Colon (tissue), 2 donors: ENCODE measurements around the gene UQCC2.

ENCODE experiments used
- FAIRE-seq: peaks from 2 replicates; lab custom pipeline; 2012; peaks lifted over from hg19 to GRCh38; lab: Jason Lieb, UNC
- donor health status: control.
- donor health status: control.

UQCC2 gene

GRCh38 chr6:33690766-33691165, 20.7 kb downstream of the UQCC2 start:
- FAIRE-seq = no peak

GRCh38 chr6:33689879-33690278, 21.6 kb downstream of the UQCC2 start:
- no peak for FAIRE-seq

- FAIRE-seq = no peak
Observed at GRCh38 chr6:33689148-33689494, 22.4 kb downstream of the UQCC2 start.

- FAIRE-seq = no peak
Observed at GRCh38 chr6:33688451-33689147, 22.9 kb downstream of the UQCC2 start.

GRCh38 chr6:33688006-33688405, 23.5 kb downstream of the UQCC2 start:
- FAIRE-seq = no peak

- no peak for FAIRE-seq
Observed at GRCh38 chr6:33686981-33687975, 24.2 kb downstream of the UQCC2 start.

- FAIRE-seq = no peak
Observed at GRCh38 chr6:33686225-33686924, 25.1 kb downstream of the UQCC2 start.

GRCh38 chr6:33685411-33686224, 25.9 kb downstream of the UQCC2 start:
- no peak for FAIRE-seq

GRCh38 chr6:33684983-33685382, 26.5 kb downstream of the UQCC2 start:
- FAIRE-seq = no peak

GRCh38 chr6:33684428-33684896, 27.0 kb downstream of the UQCC2 start:
- no peak for FAIRE-seq

- no peak for FAIRE-seq
Observed at GRCh38 chr6:33683576-33684427, 27.7 kb downstream of the UQCC2 start.

GRCh38 chr6:33683051-33683571, 28.4 kb downstream of the UQCC2 start:
- no peak for FAIRE-seq

- FAIRE-seq = no peak
Observed at GRCh38 chr6:33682341-33682740, 29.2 kb downstream of the UQCC2 start.

GRCh38 chr6:33679761-33680160, 31.7 kb downstream of the UQCC2 start:
- no peak for FAIRE-seq

GRCh38 chr6:33678932-33679490, 32.5 kb downstream of the UQCC2 start:
- no peak for FAIRE-seq

- no peak for FAIRE-seq
Observed at GRCh38 chr6:33678233-33678931, 33.1 kb downstream of the UQCC2 start.

- no peak for FAIRE-seq
Observed at GRCh38 chr6:33677689-33678088, 33.8 kb downstream of the UQCC2 start.

GRCh38 chr6:33677143-33677660, 34.3 kb downstream of the UQCC2 start:
- no peak for FAIRE-seq

- no peak for FAIRE-seq
Observed at GRCh38 chr6:33676416-33677142, 34.9 kb downstream of the UQCC2 start.
